Keratinocyte (primary cell): Measurements from ENCODE around the gene PSD4. TPM values are rescaled to one million over a fixed set of nuclear protein-coding genes. Genes with fewer than 3 reads are reported as not detected.

Source experiments
- DNase-seq: peaks from one replicate; pipeline ENCODE4 v3.0.0-alpha.2; 2011; ENCODE audit warnings: low read depth, missing footprints, low spot score
- FAIRE-seq: peaks from 2 replicates; lab custom pipeline; 2011; peaks lifted over from hg19 to GRCh38; lab: Jason Lieb, UNC
- H2AFZ ChIP-seq: 2 replicates; pipeline ENCODE4 v1.6.0; 2012; ENCODE audit warnings: low read length, control low read depth, inconsistent platforms; ENCODE audit not compliant: control insufficient read depth
- H3K27ac ChIP-seq: 2 replicates; pipeline ENCODE4 v1.5.1; 2011; ENCODE audit warnings: low read length; ENCODE audit not compliant: control insufficient read depth, insufficient read depth
- H3K27me3 ChIP-seq: 3 replicates; pipeline ENCODE4 v1.6.0; 2011; ENCODE audit warnings: low read length; ENCODE audit not compliant: control insufficient read depth, insufficient read depth; ENCODE audit errors: extremely low read depth
- H3K36me3 ChIP-seq, 2 experiments: 2 replicates in 1 of 2; 3 replicates in 1 of 2; pipeline ENCODE4 v1.5.1; 2011; ENCODE audit warnings: low read length in 2 of 2, mild to moderate bottlenecking in 1 of 2; ENCODE audit not compliant: control insufficient read depth in 2 of 2, insufficient read depth in 2 of 2; ENCODE audit errors: extremely low read depth in 1 of 2
- H3K4me1 ChIP-seq: 3 replicates; pipeline ENCODE4 v1.5.1; 2011; ENCODE audit warnings: low read length; ENCODE audit not compliant: control insufficient read depth, insufficient read depth; ENCODE audit errors: extremely low read depth
- H3K4me2 ChIP-seq: 3 replicates; pipeline ENCODE4 v1.6.0; 2011; ENCODE audit warnings: low read depth, low read length; ENCODE audit not compliant: control insufficient read depth, insufficient read depth; ENCODE audit errors: extremely low read depth
- H3K4me3 ChIP-seq, 3 experiments: fragments of 200-600 bp in 1 of 3; sonication (generic) in 1 of 3; 2 replicates in 2 of 3; 3 replicates in 1 of 3; pipeline ENCODE4 v1.5.1; 2011 to 2016; ENCODE audit warnings: low read length in 3 of 3, mild to moderate bottlenecking in 3 of 3, control low read depth in 2 of 3, inconsistent platforms in 1 of 3, low read depth in 1 of 3, mixed read lengths in 1 of 3, mixed run types in 1 of 3, moderate library complexity in 1 of 3; ENCODE audit not compliant: control insufficient read depth in 2 of 3, insufficient read depth in 2 of 3; ENCODE audit errors: extremely low read depth in 1 of 3
- H3K79me2 ChIP-seq: 2 replicates; pipeline ENCODE4 v1.6.0; 2012; ENCODE audit warnings: low read length; ENCODE audit not compliant: control insufficient read depth, insufficient read depth
- H3K9ac ChIP-seq: 3 replicates; pipeline ENCODE4 v1.6.0; 2011; ENCODE audit warnings: low read length; ENCODE audit not compliant: control insufficient read depth, insufficient read depth; ENCODE audit errors: extremely low read depth
- H3K9me1 ChIP-seq: 3 replicates; pipeline ENCODE4 v1.6.0; 2011; ENCODE audit warnings: low read length; ENCODE audit not compliant: control insufficient read depth, insufficient read depth; ENCODE audit errors: extremely low read depth
- H3K9me3 ChIP-seq: 2 replicates; pipeline ENCODE4 v1.5.1; 2012; ENCODE audit warnings: low read depth, low read length; ENCODE audit not compliant: control insufficient read depth
- H4K20me1 ChIP-seq: 3 replicates; pipeline ENCODE4 v1.6.0; 2011; ENCODE audit warnings: low read length; ENCODE audit not compliant: control insufficient read depth, insufficient read depth; ENCODE audit errors: extremely low read depth
- EZH2 ChIP-seq: IDR thresholded peaks from one replicate; pipeline ENCODE4 v1.6.1; 2012; ENCODE audit warnings: inconsistent platforms, mild to moderate bottlenecking, low read length, moderate library complexity
- dilution Hi-C: fragments of 300-500 bp; cut with MboI; formaldehyde crosslinking; loops from one replicate; pipeline ENCODE4 v1.7.0; 2020; ENCODE audit warnings: low sequenced_read_pairs; ENCODE audit not compliant: extremely low pct_ligation_motif_present
- polyA plus RNA-seq, 5 experiments: library from polyadenylated mRNA; depleted of rRNA in 3 of 5; stranded (reverse) in 3 of 5; stranded (forward) in 1 of 5; unstranded in 1 of 5; fragments of >200 nt; gene quantifications; 1 replicate in 1 of 5; 2 replicates in 3 of 5; 3 replicates in 1 of 5; pipeline versions ENCODE4 v1.2.1 to v1.2.3, GENCODE V29; 2011 to 2012; ENCODE audit warnings: missing spikeins in 2 of 5, low read depth in 1 of 5, low replicate concordance in 1 of 5
- TF ChIP-seq, protein P1 (sequence below), 3 experiments: IDR thresholded peaks in 1 of 3; conservative IDR thresholded peaks in 1 of 3; optimal IDR thresholded peaks in 1 of 3; 2 replicates in 2 of 3; 3 replicates in 1 of 3; pipeline versions ENCODE3 to v1.5.1; 2011; ENCODE audit warnings: low read length in 3 of 3, mild to moderate bottlenecking in 3 of 3, moderate library complexity in 2 of 3, control low read depth in 1 of 3, inconsistent platforms in 1 of 3; ENCODE audit not compliant: insufficient read depth in 2 of 3; ENCODE audit errors: extremely low read depth in 1 of 3

PSD4 gene
- polyA plus RNA-seq, 1 donor (not counting 4 experiments of a cell fraction or from before 2014, with no cell fraction given), result 11.1 TPM

DNA sequence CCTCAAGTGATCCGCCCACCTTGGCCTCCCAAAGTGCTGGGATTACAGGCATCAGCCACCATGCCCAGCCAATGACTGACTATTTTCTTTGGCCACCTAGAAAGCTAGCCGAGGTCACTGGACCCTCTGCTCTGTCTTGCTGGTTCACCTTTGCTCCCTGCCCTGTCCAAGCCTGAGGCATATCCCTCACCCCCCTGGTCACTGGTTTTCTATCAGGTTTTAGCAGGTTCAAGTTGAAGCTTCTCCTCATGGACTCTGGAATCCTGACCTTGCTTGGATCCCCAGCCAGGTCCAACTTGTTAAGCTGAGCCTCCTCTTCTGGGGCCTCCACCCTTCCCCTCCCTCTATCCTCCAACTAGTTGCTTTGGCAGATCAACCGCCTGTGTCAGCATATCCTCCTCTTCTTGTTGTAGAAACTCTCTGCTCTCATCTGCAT is 71.5 kb downstream of the PSD4 start:
- dilution Hi-C loops, result no loop called here
- FAIRE-seq (no peak), DNase-seq (no peak)
- TF ChIP-seq, protein P1, sequence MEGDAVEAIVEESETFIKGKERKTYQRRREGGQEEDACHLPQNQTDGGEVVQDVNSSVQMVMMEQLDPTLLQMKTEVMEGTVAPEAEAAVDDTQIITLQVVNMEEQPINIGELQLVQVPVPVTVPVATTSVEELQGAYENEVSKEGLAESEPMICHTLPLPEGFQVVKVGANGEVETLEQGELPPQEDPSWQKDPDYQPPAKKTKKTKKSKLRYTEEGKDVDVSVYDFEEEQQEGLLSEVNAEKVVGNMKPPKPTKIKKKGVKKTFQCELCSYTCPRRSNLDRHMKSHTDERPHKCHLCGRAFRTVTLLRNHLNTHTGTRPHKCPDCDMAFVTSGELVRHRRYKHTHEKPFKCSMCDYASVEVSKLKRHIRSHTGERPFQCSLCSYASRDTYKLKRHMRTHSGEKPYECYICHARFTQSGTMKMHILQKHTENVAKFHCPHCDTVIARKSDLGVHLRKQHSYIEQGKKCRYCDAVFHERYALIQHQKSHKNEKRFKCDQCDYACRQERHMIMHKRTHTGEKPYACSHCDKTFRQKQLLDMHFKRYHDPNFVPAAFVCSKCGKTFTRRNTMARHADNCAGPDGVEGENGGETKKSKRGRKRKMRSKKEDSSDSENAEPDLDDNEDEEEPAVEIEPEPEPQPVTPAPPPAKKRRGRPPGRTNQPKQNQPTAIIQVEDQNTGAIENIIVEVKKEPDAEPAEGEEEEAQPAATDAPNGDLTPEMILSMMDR (optimal IDR thresholded peaks at IDR 0.05 in 1 of 3, IDR thresholded peaks at IDR 0.05 in 1 of 3, conservative IDR thresholded peaks at IDR 0.05 in 1 of 3; ENCODE audit: extremely low read depth in 1 of 3, insufficient read depth in 2 of 3, low read length in 3 of 3), result no peak
- no peak for TF ChIP-seq EZH2
- H3K9me3 ChIP-seq, result no peaks in the 10 kb centered on the region
- no peaks in the 10 kb centered on the region for H3K36me3 ChIP-seq
- H3K27ac ChIP-seq, result no peak overlapping the region
- no peaks in the 10 kb centered on the region for H3K9me1 ChIP-seq
- no peaks in the 10 kb centered on the region for H3K27me3 ChIP-seq
- H3K9ac ChIP-seq, result no peak overlapping the region
- H2AFZ ChIP-seq, result no peak overlapping the region
- H3K4me3 ChIP-seq, result no peak overlapping the region
- H3K79me2 ChIP-seq, result no peaks in the 10 kb centered on the region
- H3K4me2 ChIP-seq, result no peak overlapping the region
- no peaks in the 10 kb centered on the region for H4K20me1 ChIP-seq
- peaks cover 35% of the 10 kb centered on the region for H3K4me1 ChIP-seq

DNA sequence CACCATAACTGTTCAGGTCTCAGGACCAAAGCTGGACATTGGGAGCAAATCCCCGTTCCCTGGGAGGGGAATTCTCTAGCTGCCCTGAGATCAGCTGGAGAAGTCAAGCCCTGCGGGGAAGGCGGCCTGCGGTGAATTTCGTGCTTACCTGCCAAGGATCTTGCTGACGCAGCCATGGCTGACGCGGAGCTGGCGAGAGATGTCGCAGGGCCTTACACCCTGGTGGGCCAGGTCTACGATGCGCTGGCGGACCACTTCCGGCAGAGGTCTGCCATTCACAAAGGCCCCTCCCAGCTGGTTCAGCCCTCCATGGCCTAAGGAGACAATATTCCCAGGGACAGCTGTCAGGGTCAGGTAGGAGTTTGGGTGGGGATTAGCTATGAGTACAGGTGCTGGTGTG is 72.8 kb downstream of the PSD4 start:
- Histone ChIP-seq H3K4me1 (peaks cover 28% of the 10 kb centered on the region), H3K9me1 (no peaks in the 10 kb centered on the region), H3K36me3 (no peaks in the 10 kb centered on the region), H4K20me1 (no peaks in the 10 kb centered on the region), H3K79me2 (no peaks in the 10 kb centered on the region), H3K4me2 (no peak overlapping the region), H3K27me3 (no peaks in the 10 kb centered on the region), H3K27ac (peak overlapping the region; percentile 38), H3K4me3 (no peak overlapping the region), H3K9me3 (no peaks in the 10 kb centered on the region), H2AFZ (no peak overlapping the region), H3K9ac (no peak overlapping the region)
- FAIRE-seq (no peak), DNase-seq (no peak)
- TF ChIP-seq EZH2, result no peak
- TF ChIP-seq, protein P1 (optimal IDR thresholded peaks at IDR 0.05 in 1 of 3, IDR thresholded peaks at IDR 0.05 in 1 of 3, conservative IDR thresholded peaks at IDR 0.05 in 1 of 3; ENCODE audit: extremely low read depth in 1 of 3, insufficient read depth in 2 of 3, low read length in 3 of 3), result no peak
- dilution Hi-C loops, result no loop called here
